ENCODE results near the gene RIC8B. TPM values are rescaled to one million over a fixed set of nuclear protein-coding genes. Genes with fewer than 3 reads are reported as not detected.

The RIC8B gene
- total and polyA plus RNA-seq, 8 donors = 2.2 to 71.0 (median 5.6) TPM

DNA sequence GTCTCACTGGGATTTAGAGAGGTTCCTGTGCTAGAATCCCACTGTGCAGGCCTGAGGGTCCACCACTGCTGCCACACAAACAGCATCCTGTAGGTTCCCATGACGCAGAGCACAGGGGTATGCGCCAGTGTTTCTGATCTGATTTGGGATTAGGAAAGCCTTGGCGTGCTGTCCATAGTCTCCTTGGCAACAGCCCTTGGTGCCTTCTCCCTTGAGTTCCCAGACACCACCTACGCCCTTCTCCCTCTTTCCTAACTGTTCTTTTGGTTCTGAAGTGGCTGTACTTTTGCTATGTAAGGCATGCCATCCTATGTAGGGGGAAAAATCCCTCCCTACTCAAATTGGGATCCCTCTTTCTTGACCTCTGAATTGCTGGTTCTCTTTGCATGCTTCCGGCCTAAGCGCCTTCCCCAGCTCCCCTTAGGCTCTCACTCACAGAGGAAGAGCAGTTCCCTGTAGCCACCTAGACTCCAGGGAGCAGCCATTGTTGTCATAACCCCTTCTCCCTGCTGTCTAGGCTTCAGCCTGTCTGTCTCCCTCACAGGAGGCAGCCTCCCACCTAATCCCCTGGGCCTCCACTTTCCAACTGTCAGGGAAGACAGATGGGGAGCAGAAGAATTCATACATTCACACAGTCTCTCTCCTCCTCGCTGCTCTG lies 14.8 kb upstream of the RIC8B start:
- WGBS, 5 donors = 81 to 89% (median 85%) methylated on average over 7 of the region's 7 CpGs
- intact Hi-C loops (cut with DNase I; ENCODE audit: low total_unique reads) = no loop called here
- peaks cover 0 to 9% (median 0%) of the 10 kb centered on the region in 4 donors for H3K4me1 ChIP-seq
- H3K27me3 ChIP-seq = no peaks in the 10 kb centered on the region
- no peak overlapping the region for H3K4me3 ChIP-seq
- H3K36me3 ChIP-seq = no peaks in the 10 kb centered on the region
- no peak for DNase-seq
- peak overlapping the region in 2 of 5 donors; percentile 18 to 52 for H3K27ac ChIP-seq
- H3K9me3 ChIP-seq = no peaks in the 10 kb centered on the region
- TF ChIP-seq POLR2AphosphoS5 (IDR thresholded peaks at IDR 0.05) = no peak
- no peak for TF ChIP-seq EP300 (IDR thresholded peaks at IDR 0.05)
- TF ChIP-seq, protein P1, sequence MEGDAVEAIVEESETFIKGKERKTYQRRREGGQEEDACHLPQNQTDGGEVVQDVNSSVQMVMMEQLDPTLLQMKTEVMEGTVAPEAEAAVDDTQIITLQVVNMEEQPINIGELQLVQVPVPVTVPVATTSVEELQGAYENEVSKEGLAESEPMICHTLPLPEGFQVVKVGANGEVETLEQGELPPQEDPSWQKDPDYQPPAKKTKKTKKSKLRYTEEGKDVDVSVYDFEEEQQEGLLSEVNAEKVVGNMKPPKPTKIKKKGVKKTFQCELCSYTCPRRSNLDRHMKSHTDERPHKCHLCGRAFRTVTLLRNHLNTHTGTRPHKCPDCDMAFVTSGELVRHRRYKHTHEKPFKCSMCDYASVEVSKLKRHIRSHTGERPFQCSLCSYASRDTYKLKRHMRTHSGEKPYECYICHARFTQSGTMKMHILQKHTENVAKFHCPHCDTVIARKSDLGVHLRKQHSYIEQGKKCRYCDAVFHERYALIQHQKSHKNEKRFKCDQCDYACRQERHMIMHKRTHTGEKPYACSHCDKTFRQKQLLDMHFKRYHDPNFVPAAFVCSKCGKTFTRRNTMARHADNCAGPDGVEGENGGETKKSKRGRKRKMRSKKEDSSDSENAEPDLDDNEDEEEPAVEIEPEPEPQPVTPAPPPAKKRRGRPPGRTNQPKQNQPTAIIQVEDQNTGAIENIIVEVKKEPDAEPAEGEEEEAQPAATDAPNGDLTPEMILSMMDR (IDR thresholded peaks at IDR 0.05) = no peak
- TF ChIP-seq POLR2A (IDR thresholded peaks at IDR 0.05) = no peak

DNA sequence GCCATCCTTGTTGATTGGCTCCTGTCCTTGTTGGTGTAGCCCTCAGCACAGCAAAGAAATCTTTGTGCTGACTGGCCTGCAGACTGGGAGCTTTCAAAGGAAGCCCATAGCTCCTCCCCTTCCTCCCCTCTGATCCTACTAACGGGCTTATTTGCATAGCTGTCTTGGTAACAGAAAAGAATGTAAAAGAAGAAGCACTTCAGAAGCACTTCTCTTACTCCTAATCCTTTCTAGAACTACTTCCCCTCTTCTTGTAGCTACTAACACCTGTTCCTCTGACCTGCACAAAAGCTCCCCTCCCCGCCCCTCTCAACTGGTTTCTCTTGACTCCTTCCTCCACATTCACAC lies 14.3 kb upstream of the RIC8B start:
- intact Hi-C loops (cut with DNase I; ENCODE audit: low total_unique reads) = no loop called here
- Histone ChIP-seq H3K9me3 (no peaks in the 10 kb centered on the region), H3K27ac (peak overlapping the region in 2 of 5 donors; percentile 18 to 52), H3K4me1 (peaks cover 0 to 9% (median 0%) of the 10 kb centered on the region in 4 donors), H3K36me3 (no peaks in the 10 kb centered on the region), H3K27me3 (no peaks in the 10 kb centered on the region), H3K4me3 (no peak overlapping the region)
- peak in 1 of 2 donors; percentile 58 for DNase-seq
- TF ChIP-seq POLR2A (IDR thresholded peaks at IDR 0.05) = no peak
- TF ChIP-seq, protein P1 (IDR thresholded peaks at IDR 0.05) = no peak
- no peak for TF ChIP-seq POLR2AphosphoS5 (IDR thresholded peaks at IDR 0.05)
- no peak for TF ChIP-seq EP300 (IDR thresholded peaks at IDR 0.05)
- WGBS, 5 donors = 40 to 48% (median 42%) methylated on average over 2 of the region's 2 CpGs

DNA sequence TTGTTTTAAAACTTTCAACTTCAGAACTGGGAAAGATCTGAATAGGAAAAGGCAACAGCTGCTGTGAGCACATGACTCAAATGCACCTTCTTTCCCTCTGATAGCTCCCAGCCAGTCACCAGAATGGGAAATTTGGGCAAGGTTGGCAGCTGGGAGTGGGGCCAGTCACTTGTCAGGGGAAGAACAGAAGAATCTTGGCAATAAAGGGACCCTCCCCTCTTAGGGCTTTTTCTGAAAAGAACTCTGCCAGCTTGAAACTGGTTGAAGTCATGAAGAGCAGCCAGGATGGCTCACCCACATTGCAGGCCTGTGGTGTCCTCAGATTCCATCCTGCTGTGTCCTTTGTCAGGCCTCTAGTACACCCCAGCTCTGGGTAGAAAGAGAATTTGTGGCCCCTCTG lies 10.3 kb upstream of the RIC8B start:
- intact Hi-C loops (cut with DNase I; ENCODE audit: low total_unique reads) = no loop called here
- no peak overlapping the region for H3K4me3 ChIP-seq
- no peaks in the 10 kb centered on the region for H3K9me3 ChIP-seq
- H3K4me1 ChIP-seq = peaks cover 0 to 9% (median 2%) of the 10 kb centered on the region in 4 donors
- no peaks in the 10 kb centered on the region for H3K36me3 ChIP-seq
- no peak overlapping the region for H3K27ac ChIP-seq
- TF ChIP-seq POLR2AphosphoS5 (IDR thresholded peaks at IDR 0.05) = no peak
- TF ChIP-seq, protein P1 (IDR thresholded peaks at IDR 0.05) = no peak
- no peak for TF ChIP-seq EP300 (IDR thresholded peaks at IDR 0.05)
- no peak for TF ChIP-seq POLR2A (IDR thresholded peaks at IDR 0.05)
- no peak for DNase-seq
- H3K27me3 ChIP-seq = no peaks in the 10 kb centered on the region

DNA sequence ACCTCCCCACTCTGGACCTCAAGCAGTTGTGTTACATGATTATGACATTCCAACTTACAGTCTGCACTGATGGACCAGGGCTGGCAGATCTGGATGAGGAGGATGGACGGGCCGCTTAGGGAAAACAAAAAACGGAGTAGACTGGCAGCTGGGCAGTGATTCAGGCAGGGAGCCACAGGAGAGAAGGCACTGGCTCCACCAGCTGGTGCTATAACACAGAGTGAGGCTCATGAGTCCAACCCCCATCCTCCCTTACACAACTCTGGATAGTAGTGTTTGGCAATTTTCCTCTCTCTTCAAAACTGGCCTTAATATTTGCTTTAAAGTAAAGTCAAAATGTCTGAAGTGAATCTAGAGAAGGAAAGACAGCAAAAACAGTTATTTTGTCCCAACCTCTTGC lies 9.7 kb upstream of the RIC8B start:
- H3K4me3 ChIP-seq = no peak overlapping the region
- H3K36me3 ChIP-seq = no peaks in the 10 kb centered on the region
- no peaks in the 10 kb centered on the region for H3K9me3 ChIP-seq
- no peak for TF ChIP-seq POLR2AphosphoS5 (IDR thresholded peaks at IDR 0.05)
- no peak for TF ChIP-seq EP300 (IDR thresholded peaks at IDR 0.05)
- TF ChIP-seq, protein P1 (IDR thresholded peaks at IDR 0.05) = no peak
- no peak for TF ChIP-seq POLR2A (IDR thresholded peaks at IDR 0.05)
- peaks cover 0 to 6% (median 2%) of the 10 kb centered on the region in 4 donors for H3K4me1 ChIP-seq
- H3K27ac ChIP-seq = no peak overlapping the region
- no peak for DNase-seq
- 83 to 96% (median 90%) methylated on average over 3 of the region's 3 CpGs for WGBS, 5 donors
- intact Hi-C loops (cut with DNase I; ENCODE audit: low total_unique reads) = no loop called here
- no peaks in the 10 kb centered on the region for H3K27me3 ChIP-seq
